GM18868 (cell line): ENCODE data around the gene LRPAP1.
"Not testable (repeated sequence)": the region's sequence is repeated elsewhere in the genome, so short reads cannot be mapped to it uniquely, and the experiment has no call there.

Experiments used
- ATAC-seq: cut with Tn5 transposase; IDR thresholded peaks from one replicate; pipeline ENCODE4 v1.9.1; 2021; ENCODE audit warnings: mild to moderate bottlenecking, moderate library complexity; ENCODE audit not compliant: unreplicated experiment

The LRPAP1 gene

DNA sequence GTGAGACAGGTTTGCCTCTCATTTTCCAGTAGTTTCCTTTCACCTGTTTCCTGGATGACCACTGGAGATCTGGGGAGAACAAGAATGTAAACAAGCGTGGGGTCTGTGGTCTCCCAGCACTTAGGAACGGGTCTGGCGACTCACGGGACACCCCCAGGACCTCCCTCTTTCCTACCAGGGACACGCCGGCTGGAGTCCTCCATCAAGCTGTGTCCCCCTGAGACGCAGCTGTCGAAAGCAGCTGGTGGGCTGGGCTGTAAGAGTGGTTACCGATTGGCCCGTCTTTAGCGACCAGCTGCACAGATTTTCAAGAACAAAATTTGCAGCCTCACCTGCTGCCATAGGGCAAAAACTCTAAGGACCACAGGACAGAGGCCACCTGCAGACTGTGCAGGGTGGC lies 11.9 kb downstream of the LRPAP1 start:
- ATAC-seq, result no peak

DNA sequence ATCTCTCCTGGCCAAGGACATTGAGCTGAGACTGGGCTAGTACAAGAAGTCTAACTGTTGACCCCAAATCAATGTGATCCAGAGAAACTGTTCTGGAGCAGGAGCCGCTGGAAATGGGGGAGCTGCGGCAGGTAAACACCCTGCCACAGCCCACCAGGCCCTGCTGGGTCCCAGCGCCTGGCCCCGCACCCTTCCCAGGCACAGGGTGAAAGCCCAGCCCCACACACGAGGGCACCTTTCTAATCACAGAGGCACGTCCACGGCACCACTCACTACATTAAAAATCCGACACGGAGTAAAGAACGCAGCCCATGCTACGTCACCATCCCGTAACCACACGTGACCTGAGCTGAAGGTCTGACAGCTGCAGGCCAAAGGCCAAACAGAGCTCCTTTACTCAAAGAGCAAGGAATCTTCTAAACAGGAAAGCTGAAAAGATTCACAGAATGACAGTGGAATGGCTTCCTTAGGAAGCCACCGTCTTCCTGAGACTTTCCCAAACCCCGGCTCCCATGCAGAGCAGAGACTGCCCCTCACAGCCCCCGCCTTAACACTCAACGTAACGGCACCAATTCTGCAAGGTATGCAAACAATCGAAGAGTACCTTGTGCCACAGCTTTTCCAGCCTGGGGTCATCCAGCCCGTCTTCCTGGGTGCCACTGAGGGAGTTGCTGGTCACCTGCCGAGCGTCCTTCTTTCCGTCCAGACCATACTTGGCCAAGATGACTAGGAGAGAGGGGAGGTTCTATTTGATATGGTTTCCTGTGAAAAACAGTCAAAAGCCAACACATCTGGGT lies 12.6 kb downstream of the LRPAP1 start:
- ATAC-seq, result no peak

DNA sequence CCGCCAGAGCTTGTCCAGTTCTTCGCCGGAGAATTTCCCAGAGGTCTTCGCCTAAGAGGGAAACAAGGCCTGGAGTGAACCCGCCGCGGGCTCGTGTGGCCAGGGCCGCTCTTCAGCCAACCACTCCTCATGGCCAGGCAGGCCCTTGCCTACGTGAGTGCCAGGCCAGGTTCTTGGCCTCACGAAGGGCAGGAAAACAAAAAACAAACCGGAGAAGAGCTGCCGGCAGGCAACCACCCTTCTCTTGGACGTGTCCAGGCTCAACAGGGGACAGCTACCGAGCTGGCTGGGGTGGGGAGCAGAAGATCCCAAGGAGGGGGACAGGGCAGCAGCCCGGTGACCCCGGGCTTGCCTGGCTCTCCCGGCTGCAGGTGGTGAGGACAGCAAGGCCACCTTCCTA lies 13.3 kb downstream of the LRPAP1 start:
- no peak for ATAC-seq

DNA sequence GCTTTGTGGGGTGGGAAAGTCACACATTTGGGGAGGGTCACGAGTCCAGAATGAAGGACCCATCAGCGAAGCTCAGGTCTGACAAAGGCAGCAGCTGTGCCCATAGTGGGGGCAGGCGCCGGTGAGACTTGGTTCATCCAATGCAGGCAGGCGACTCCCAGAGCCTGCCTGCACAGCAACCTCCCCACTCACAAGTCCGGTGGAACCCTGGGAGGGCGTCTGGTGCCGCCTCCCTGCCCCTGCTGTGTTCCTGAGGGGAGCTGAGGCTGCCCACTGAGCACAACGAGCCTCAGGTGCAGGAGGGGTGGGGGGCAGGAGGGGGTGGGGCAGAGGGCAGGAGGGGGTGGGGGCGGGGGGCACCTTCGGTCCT lies 13.7 kb downstream of the LRPAP1 start:
- no peak for ATAC-seq

DNA sequence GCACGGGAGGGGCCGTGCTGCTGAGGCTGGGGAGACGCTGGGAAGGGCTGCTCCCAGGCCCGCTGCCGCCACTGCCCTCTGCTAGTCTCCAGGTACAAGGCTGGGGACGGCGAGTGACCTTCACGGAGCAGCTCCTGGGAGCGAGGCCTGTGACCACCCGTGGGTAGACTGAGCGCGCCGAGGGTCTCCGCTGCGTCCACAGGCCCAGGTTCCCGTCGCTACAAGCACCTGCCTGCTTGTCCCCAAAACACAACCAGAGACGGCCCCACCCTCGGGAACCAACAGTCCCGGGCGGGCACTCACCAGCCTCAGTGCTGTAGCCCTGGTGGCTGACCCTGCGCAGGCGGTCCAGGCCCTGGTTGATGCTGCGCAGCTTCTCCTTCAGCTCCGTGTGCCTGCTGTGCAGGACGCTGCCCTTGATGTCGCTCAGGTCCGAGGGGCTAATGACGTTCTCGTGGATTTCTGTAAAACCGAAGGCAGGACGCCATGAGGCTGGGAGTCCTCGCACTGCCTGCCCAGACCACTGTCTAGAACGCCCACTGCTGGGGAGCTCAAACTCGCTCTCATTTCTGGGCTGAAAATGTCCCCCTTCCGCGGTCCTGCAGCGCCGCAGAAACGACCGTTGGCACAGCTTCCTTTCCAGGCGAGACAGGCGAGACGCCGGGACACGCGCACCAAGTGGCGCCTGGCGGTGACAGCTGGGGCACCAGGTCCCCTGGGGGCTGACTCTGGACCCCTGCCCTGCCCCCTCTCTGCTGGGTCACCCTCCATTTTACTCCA lies 14.3 kb downstream of the LRPAP1 start:
- ATAC-seq, result no peak

DNA sequence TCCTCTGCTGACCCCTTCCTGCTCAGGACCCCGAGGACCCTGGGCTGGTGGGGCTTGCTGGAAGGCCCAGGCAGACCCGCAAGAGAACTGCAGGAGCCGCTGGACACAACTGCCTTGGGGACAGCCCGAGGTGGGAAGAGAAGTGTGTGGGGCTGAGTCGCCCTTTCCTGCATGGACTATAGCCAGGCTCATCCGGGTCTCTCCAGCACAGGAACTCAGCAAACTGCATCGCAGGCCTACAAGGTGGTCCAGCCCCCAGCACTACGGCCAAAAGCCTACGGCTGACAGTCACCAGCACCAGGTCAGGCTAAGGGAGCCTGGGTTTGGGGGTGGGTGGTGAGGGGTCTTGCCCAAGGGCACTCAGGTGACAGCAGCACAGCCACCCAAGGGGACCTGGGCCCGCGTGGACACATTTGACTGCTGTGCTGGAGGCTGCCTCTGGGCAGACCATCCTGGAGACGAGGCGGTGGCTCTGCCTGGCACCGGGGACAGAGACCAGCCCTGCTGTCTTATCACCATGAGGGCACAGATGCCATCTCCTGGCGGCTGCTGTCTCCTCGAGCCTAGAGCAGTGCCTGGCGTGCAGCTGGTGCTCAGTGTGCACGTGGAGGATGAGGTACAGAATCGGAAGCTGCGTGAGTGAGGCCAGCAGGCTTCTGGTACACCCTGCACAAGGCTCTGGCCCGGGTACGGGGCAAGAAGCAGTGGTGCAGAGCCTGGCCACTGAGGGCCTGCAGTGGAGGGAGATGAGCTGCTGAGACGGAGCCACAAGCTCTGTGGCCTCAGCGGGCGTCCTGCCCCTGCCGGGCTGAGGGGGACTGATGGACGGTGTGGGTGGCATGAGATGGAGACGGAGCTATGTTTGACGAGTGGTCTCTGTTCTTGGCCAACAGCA lies 15.1 kb downstream of the LRPAP1 start:
- no peak for ATAC-seq

DNA sequence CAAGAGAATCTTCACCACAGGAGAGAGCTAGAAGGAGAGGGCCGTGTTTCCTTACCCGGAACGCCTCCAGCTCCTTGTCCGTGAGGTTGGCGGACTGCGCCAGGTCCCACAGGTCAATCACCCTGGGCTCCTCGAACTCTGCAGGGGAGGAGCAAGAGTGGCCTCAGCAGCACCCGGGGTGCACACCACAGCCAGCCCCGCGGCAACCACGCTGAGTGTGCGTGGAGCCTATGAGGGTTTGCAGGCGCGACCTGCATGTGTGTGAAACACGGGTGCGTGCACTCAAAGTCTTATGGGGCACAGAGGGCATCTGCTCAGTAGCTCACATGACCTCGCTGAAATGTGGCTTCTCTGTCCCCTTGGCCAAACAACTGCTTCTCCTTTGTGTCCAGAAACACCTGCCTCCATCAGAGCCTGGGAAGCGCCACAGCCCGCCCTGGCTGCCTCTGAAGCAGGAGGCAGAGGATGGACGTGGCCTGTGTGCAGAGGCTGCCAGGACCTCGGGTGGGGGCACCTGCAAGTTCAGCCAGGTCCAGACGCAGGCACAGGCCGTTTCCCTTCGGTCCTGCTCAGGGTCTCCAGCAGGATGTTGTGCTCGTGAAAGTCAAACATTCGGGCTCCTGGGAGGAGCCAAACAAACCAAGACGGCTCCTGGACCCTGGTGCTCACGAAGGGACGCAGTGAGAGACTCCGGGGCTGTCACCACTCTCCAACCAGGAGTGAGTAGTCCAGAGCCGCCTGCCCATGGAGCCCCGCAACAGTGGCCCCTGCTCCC lies 16.0 kb downstream of the LRPAP1 start:
- ATAC-seq, result no peak

DNA sequence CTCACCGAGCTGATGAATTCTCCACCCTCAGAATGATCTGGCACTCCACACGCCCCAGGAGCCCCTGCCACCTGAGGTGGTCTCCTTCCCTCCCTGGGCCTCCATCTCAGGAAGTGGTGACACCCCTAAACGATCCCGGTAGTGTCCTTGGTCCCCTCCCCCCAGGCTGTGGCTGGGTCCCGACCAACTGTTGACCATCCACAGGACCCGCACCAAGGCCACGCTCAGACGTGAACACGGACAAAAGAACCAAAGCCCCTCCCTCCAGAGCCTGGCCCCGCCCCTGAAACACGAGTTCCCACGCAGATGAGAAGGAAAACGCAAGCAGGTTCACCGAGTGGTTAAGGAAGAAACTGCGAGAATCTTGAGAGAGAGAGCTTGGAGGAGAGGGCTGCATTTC lies 16.6 kb downstream of the LRPAP1 start:
- no peak for ATAC-seq

DNA sequence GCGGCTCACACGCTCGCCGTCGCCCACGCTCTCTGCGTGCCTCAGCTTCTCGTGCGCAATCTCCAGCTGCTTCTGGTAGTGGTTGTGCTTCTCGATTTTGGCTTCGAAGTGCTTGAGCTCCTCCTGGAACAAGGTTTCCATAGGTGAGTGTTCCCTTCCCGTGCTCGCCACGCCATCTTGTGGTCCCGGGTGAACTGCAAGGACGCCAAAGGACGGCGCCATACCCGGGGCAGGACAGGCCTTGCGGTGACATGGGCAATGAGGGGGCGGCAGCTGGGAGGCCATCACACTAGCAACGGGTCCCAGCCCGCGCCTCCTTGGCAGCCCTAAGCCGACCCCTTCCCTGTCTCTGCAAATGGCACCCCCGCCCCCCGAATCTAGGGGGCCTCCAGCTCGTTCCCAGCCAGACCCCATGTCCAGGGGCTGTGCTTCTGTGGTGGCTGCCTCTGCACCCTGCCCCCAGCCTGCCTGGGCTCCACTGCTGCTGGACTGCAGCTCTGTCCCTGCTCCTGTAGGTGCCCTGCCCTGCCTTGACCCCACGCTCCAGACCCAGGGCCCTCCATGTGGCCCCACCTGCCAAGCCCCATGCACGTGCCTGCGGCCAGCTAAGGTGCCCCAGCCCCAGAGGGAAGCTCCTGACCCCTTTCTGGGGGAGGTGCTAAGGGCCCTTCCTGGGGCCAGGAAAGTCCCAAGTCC lies 17.3 kb downstream of the LRPAP1 start:
- no peak for ATAC-seq

DNA sequence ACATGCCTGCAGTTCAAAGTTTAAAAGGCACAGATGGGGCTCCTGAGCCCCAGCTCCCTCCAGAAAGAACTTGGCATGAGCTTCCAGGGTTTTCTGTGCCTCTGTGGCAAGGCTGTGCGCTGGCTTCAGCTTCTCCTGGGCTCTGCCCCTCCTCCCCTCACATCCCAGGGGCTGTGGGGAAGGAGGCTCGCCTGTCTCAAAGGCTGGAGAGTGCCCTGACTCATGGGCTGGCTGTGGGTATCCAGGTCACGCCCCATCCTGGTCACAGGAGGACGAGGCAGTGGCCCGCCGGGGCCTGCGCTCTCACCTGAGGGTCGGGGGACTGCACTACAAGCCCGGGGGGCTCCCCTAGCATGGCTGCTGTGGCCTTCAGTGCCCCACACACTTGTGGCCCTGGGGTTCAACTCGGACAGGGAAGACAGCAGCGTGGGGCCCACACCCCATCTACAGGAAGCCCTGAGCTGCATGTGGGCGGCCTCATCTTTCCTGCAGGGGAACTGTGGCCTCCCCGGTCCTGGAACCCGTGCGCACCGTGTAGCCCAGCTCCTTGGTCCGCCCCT lies 17.9 kb downstream of the LRPAP1 start:
- ATAC-seq, result no peak

DNA sequence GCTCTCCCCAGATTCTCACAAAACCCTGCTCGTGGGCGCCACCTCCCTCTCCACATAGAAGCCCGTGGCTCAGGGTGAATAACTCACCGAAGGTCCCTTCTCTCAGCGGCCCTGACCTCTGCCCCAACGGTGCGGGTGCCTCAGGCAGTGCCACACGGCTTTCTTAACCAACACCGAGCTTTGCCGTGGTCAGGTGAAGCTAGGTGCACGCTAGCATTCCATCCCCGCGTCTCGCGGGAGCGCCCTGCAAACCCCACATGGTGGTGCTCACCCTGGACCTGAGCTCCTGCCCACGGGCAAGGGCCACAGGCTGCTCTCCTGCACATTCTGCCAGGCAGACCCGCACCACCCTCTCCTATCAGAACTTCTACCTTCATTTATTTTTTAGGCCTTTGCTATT lies 18.4 kb downstream of the LRPAP1 start:
- no peak for ATAC-seq

DNA sequence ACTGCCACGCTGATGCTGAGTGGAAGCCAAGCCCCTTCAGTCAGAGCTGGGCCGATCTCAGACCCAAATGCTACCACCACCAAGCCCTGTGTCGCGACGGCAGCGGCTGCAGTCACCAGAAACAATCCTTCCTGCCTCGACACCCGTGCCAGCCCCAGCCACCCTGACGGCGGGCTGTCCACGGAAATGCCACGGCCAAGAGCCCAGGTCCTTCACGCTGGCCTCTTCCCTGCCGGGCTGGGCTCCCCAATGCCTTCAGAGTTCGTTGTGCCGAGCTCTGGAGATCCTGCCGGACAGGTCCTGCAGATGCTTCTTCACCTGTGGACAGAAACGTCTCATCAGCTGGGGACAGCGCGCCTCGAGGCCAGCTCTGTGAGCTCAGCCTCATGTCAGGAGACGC lies 19.5 kb downstream of the LRPAP1 start:
- ATAC-seq, result no peak

DNA sequence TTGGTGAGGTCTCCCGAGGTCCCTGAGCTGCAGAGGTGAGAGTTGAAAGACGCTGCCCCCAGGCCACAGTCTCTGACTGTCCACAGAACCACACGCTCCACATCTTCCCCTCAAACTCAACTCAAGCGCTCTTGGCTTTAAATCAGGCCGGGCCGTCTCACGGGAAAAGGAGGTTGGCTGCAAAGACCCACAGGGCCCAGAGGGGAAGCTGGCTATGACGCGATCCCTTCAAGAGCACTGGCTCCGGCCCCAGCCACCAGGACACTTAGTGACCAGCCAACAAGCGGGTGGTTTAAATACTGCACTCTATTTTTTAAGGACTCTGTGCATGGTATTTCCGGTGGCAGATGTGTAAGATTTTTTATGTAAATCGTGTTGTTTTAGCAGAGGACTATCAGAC lies 19.9 kb downstream of the LRPAP1 start:
- ATAC-seq, result no peak

DNA sequence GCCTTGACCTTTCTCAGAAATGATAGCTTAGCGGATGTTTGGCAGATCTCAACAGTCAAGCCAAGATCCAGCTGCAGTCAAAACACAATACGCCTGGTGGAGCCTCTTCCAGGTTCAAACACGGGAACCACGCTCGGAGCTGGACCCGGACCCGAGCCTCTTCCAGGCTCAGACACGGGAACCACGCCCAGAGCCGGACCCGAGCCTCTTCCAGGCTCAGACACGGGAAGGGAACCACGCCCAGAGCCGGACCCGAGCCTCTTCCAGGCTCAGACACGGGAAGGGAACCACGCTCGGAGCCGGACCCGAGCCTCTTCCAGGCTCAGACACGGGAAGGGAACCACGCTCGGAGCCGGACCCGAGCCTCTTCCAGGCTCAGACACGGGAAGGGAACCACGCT lies 20.6 kb downstream of the LRPAP1 start:
- not testable (repeated sequence) for ATAC-seq

DNA sequence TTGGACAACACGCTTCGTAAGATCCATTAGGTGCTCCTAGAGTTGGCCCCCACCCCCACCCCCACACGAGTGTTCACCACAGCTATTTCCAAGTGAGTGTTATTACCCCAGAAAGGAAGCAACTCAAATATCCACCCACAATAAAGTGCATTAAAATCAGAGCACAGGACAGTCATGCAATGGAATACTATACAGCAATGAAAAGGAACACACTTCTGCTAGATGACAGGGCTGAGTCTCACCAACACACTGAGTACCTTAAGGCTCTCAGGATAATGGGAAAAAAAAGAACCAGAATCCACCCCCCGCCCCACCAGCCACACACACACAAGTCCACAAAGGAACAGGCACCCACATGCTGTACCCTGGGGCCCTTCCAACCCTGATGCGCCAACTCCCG lies 21.0 kb downstream of the LRPAP1 start:
- no peak for ATAC-seq

DNA sequence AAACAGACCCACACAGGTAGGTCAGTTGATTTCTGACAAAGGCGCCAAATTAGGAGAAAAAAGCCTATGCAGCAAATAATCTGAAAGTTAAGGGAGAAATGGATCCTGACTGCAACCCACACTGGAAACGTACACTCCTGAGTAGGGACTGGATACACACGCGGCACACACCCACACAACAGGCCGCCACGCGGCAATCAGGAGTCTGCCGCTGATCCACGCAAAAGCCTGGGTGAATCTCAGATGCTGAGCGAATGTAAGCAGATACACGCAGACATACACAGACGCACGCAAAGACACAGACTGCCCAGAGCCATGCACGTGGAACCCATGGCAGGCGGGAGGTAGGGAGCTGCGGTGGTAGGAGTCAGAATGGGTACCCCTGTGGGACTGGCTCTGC lies 21.7 kb downstream of the LRPAP1 start:
- ATAC-seq, result no peak

DNA sequence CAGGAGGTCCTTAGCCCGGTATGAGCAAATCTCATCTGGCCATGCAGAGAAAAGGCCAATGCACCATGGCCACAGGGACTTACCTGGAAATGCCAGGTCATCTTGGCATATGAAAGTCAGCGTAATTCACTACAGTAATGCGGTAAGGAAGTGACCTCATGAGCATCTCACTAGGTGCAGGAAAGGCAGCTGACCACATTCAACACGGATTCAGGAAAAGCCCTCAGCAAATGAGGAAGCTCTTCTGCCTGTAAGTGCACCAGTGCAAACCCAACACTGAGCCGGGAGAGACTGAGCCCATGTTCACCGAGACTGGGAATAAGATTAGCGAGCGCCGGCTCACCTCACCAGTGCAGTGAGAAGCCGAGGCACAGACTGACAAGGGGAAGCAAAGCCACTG lies 23.7 kb downstream of the LRPAP1 start:
- no peak for ATAC-seq

DNA sequence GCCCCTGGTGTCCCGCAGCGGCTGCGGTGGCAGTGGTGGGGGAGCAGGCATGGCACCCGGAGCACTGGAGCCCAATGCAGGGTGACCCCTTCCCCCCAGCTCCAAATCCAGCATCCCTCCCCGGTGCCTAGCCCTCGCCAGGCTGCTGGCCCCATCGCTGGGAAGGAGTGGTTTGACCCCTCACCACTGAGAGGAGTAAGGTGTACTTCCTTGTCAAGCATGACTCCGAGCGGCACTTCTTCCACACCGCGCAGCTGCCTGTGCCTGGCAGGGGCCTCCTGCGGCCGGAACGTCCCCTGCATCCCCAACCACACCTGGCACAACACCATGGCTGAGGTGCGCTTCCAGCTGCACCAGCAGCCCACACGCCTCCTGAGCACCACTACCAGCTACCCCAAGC lies 27.0 kb downstream of the LRPAP1 start:
- ATAC-seq, result no peak

DNA sequence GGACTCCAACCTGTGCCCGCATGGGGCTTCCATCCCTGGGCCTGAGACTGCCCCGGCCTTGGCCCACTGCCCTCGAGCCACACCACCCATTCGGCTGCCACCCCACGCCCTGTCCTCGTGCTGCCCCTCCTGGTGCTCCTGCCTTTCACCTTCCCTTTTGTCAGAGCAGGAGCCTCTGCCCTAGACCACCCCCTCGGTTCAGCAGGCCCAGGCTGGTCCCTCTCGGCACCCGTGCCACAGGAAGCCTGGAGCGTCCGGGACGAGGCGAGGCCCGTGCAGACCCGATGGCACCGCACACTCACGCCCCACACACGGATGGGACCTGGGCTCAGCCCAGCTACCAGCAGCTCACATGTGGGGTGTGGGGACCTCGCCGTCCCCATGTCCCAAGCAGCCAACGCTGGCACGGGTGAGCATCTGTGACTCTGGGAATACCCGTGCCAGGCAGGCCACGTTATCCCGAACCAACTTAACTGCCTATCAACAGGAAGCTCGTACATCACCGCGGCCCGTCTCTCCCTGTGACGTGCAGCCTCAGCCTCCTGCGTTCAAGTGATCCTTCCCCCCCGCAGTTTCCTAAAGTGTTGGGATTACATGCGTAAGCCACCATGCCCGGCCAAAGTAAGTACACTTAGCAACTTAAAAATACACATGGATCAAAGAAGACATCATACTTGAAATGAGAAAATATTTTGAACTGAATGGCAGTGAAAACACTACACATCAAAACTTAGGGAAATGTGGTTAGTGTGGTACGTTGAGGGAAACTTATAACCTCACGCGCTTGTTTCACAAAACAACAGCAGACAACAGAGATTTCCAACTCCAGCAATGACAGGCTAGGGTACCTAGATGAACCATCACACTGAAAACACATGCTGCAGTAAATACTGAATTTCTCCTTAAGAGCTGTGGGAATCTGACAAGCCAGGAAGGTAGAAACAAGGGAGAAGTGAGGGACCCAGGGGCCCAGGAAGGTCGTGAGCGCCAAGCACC lies 29.0 kb downstream of the LRPAP1 start:
- no peak for ATAC-seq
